K562 (cell line): ENCODE data around the gene CASTOR1. TPM values are rescaled to one million over a fixed set of nuclear protein-coding genes. Genes with fewer than 3 reads are reported as not detected.

ENCODE experiments used
- ATAC-seq: fragments of 200-7000 bp; cut with Tn5 transposase; 3 replicates; pipeline ENCODE4 v1.9.1; 2020; ENCODE audit warnings: moderate library complexity
- BruUV-seq: library from RNA; stranded (reverse); fragments of 400-500 nt; replicated peaks from 2 replicates; lab custom pipeline; 2021; lab: Mats Ljungman, UMichigan
- CTCF ChIA-PET: fragments of 300-600 bp; formaldehyde crosslinking; extraction: SDS; loops from one replicate; lab custom pipeline; 2021; ENCODE audit warnings: low intra/inter-chr PET ratio; lab: Yijun Ruan, JAX
- POLR2A ChIA-PET: fragments of 300-600, 350-650 bp; sonication (Branson Sonifier 250); formaldehyde crosslinking; extraction: SDS; loops from one replicate; lab custom pipeline; 2021; ENCODE audit warnings: antibody characterized with exemption, inconsistent platforms; lab: Yijun Ruan, JAX
- DNase-seq, 4 experiments: peaks; one replicate each; pipeline versions ENCODE4 v3.0.0 to v3.0.0-alpha.2; 2011 to 2018; ENCODE audit warnings: low spot score in 3 of 4, mixed read lengths in 3 of 4; ENCODE audit errors: extremely low read depth in 1 of 4
- FAIRE-seq: peaks from 2 replicates; lab custom pipeline; 2011; peaks lifted over from hg19 to GRCh38; lab: Jason Lieb, UNC
- H2AFZ ChIP-seq: 2 replicates; pipeline ENCODE4 v1.6.0; 2011; ENCODE audit warnings: low read depth, low read length, control low read depth, inconsistent platforms
- H3K27ac ChIP-seq: fragments of 200-600 bp; 3 replicates; pipeline ENCODE4 v1.8.0; 2011; ENCODE audit warnings: low read depth, mild to moderate bottlenecking, control low read depth, inconsistent platforms, low read length, moderate library complexity, mixed read lengths; ENCODE audit errors: extremely low read depth
- H3K27me3 ChIP-seq, 2 experiments: fragments of 300-600 bp in 1 of 2; 2 replicates in 1 of 2; 3 replicates in 1 of 2; pipeline versions ENCODE4 v1.6.0 to v1.8.0; 2011; ENCODE audit warnings: inconsistent platforms in 2 of 2, low read length in 2 of 2, mild to moderate bottlenecking in 1 of 2, mixed read lengths in 1 of 2, moderate library complexity in 1 of 2; ENCODE audit not compliant: control insufficient read depth in 2 of 2, insufficient read depth in 2 of 2
- H3K36me3 ChIP-seq: fragments of 300-600 bp; 3 replicates; pipeline ENCODE4 v1.8.0; 2011; ENCODE audit warnings: mild to moderate bottlenecking, low read length, inconsistent platforms; ENCODE audit not compliant: control insufficient read depth, insufficient read depth
- H3K4me1 ChIP-seq, 2 experiments: fragments of 200-600 bp in 1 of 2; replicated peaks in 1 of 2; 2 replicates in 1 of 2; 3 replicates in 1 of 2; pipeline versions ENCODE4 v1.5.1 to v1.8.0; 2011; ENCODE audit warnings: inconsistent platforms in 2 of 2, low read length in 2 of 2, mild to moderate bottlenecking in 1 of 2, mixed read lengths in 1 of 2, moderate library complexity in 1 of 2; ENCODE audit not compliant: control insufficient read depth in 2 of 2, insufficient read depth in 2 of 2
- H3K4me2 ChIP-seq: 2 replicates; pipeline ENCODE4 v1.6.1; 2011; ENCODE audit warnings: low read length, control low read depth, inconsistent platforms, mixed read lengths; ENCODE audit not compliant: insufficient read depth
- H3K4me3 ChIP-seq: fragments of 200-600 bp; sonication (generic), shearing (Covaris generic); 2 replicates; pipeline ENCODE4 v1.5.1; 2016; ENCODE audit warnings: control low read depth, inconsistent platforms
- H3K79me2 ChIP-seq: fragments of 200-600 bp; 3 replicates; pipeline ENCODE4 v1.8.0; 2011; ENCODE audit warnings: low read length, inconsistent platforms; ENCODE audit not compliant: control insufficient read depth, insufficient read depth
- H3K9ac ChIP-seq, 2 experiments: 2 replicates each; pipeline versions ENCODE4 v1.6.0 to v1.6.1; 2011; ENCODE audit warnings: low read depth in 2 of 2, low read length in 2 of 2, control low read depth in 1 of 2, inconsistent platforms in 1 of 2, mild to moderate bottlenecking in 1 of 2, mixed read lengths in 1 of 2; ENCODE audit not compliant: insufficient read depth in 1 of 2
- H3K9me1 ChIP-seq: one replicate; pipeline ENCODE4 v1.6.0; 2011; ENCODE audit warnings: inconsistent platforms, mild to moderate bottlenecking, low read length, moderate library complexity; ENCODE audit not compliant: control insufficient read depth, insufficient read depth
- H3K9me3 ChIP-seq: replicated peaks from 2 replicates; pipeline ENCODE4 v1.5.1; 2011; ENCODE audit warnings: low read depth, low read length, inconsistent platforms; ENCODE audit not compliant: control insufficient read depth, insufficient read depth
- H4K20me1 ChIP-seq: replicated peaks from 2 replicates; pipeline ENCODE4 v1.6.1; 2011; ENCODE audit warnings: low read length, inconsistent platforms, mixed read lengths; ENCODE audit not compliant: control insufficient read depth, insufficient read depth
- E2F5 ChIP-seq: sonication (generic); formaldehyde crosslinking; IDR thresholded peaks from 2 replicates; pipeline ENCODE4 v1.8.0; 2022; ENCODE audit warnings: mild to moderate bottlenecking, missing genetic modification reagents
- ETV1 ChIP-seq: fragments of 450-650 bp; conservative IDR thresholded peaks from 2 replicates; pipeline ENCODE4 v1.6.1; 2016; ENCODE audit warnings: missing genetic modification characterization, control low read depth, low read depth, missing compliant biosample characterization
- HNRNPH1 ChIP-seq: fragments of 200-400 bp; formaldehyde crosslinking; optimal IDR thresholded peaks from 2 replicates; pipeline ENCODE3; 2017; ENCODE audit warnings: low read depth, mild to moderate bottlenecking, low read length, moderate library complexity
- LEF1 ChIP-seq: fragments of 450-650 bp; IDR thresholded peaks from 2 replicates; pipeline ENCODE4 v1.6.1; 2016; ENCODE audit warnings: mild to moderate bottlenecking
- PCBP2 ChIP-seq: fragments of 200-400 bp; formaldehyde crosslinking; IDR thresholded peaks from 2 replicates; pipeline ENCODE4 v1.6.1; 2018; ENCODE audit warnings: low read length, low read depth, mild to moderate bottlenecking, moderate library complexity; ENCODE audit not compliant: poor library complexity, severe bottlenecking
- POU5F1 ChIP-seq: fragments of 150-350 bp; IDR thresholded peaks from 2 replicates; pipeline ENCODE4 v1.6.1; 2014; ENCODE audit warnings: borderline replicate concordance, low read length, low read depth, mild to moderate bottlenecking; ENCODE audit not compliant: partially characterized antibody
- RBFOX2 ChIP-seq: fragments of 200-400 bp; formaldehyde crosslinking; IDR thresholded peaks from 2 replicates; pipeline ENCODE4 v1.6.1; 2017; ENCODE audit warnings: low read depth, mild to moderate bottlenecking, low read length, moderate library complexity
- ZNF24 ChIP-seq: fragments of 450-650 bp; IDR thresholded peaks from 2 replicates; pipeline ENCODE4 v1.6.1; 2016
- WGBS: fragments of 100-300 bp; shearing (Covaris generic); methylation state at CpG from one replicate; pipeline ENCODE4 v1.1.6; 2016; ENCODE audit warnings: low coverage, mixed read lengths; ENCODE audit not compliant: insufficient coverage; ENCODE audit errors: missing lambda C conversion rate; 5-methylcytosine and 5-hydroxymethylcytosine counted together
- in situ Hi-C: fragments of 300-500 bp; cut with MboI; formaldehyde crosslinking; loops from 4 replicates; pipeline ENCODE4 v1.15.0; 2018; ENCODE audit warnings: inconsistent platforms, mixed read lengths
- intact Hi-C: fragments of 100-400 bp; cut with micrococcal nuclease; formaldehyde crosslinking; loops from 2 replicates; pipeline ENCODE4 v1.14.2; 2022
- polyA plus RNA-seq, 8 experiments: library from polyadenylated mRNA; depleted of rRNA in 4 of 8; stranded (reverse) in 5 of 8; unstranded in 3 of 8; fragments of >200 nt; fragmentation: Nextera tagmentation in 2 of 8; fragmentation: Illumina TruSeq in 1 of 8; extraction: Ambion mirVana in 2 of 8; extraction: Trizol in 1 of 8; gene quantifications; 2 replicates each; pipeline versions ENCODE4 v1.2.1 to v1.2.3, GENCODE V29; 2011 to 2014; ENCODE audit warnings: inconsistent platforms in 1 of 8, missing spikeins in 1 of 8
- total RNA-seq, 7 experiments: library from RNA; depleted of rRNA in 6 of 7; stranded (reverse); fragments of >200 nt in 6 of 7; fragmentation: Illumina TruSeq in 2 of 7; extraction: Trizol in 2 of 7; gene quantifications; 2 replicates each; pipeline versions ENCODE4 v1.2.1 to v1.2.3, GENCODE V29; 2011 to 2021; ENCODE audit warnings: low replicate concordance in 1 of 7

The CASTOR1 gene
- total and polyA plus RNA-seq, 9 of the 15 experiments (the other 6 are each of a cell fraction or from before 2014, with no cell fraction given): 0.35 to 2.6 (median 1.1) TPM

DNA sequence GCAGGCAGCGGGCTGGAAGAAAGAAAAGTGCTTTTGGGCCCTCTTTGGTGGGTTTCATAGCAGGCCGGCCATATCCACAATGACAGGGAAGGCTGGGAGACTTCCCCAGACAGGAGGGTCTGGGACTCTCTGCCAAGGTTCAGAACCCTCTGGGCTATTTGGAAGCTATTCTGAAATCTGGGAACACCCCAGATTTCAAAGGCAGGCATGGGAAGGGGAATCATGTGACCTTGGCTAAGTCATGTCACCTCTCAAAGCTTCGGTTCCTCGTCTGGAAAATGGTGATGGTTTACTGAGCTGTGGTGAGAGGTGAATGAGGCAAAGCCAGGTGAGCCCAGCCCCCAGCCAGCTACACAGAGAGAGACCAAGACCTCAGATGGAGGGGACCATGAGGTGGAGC lies 4.6 kb downstream of the CASTOR1 start:
- Histone ChIP-seq H3K27ac (no peak overlapping the region), H2AFZ (no peak overlapping the region), H3K4me1 (peaks cover 12 to 60% of the 10 kb centered on the region in 2 experiments; a peak in 4 of 5 replicates), H3K36me3 (no peaks in the 10 kb centered on the region), H3K9me3 (no peaks in the 10 kb centered on the region), H3K27me3 (no peaks in the 10 kb centered on the region), H3K9me1 (no peaks in the 10 kb centered on the region), H3K79me2 (no peaks in the 10 kb centered on the region), H4K20me1 (no peaks in the 10 kb centered on the region)
- ATAC-seq (no peak), DNase-seq (no peak), FAIRE-seq (peak; percentile 11)
- intact Hi-C loops: no loop called here
- WGBS: 30% methylated on average over 3 of the region's 4 CpGs
- ChIA-PET POLR2A (interaction anchor here (0.6 to 0.7 kb wide), 3 partner anchors 14 to 237 kb away, joined by 3 read pairs; no protein-coding TSS in a partner anchor), CTCF (no interaction called here)
- TF ChIP-seq E2F5 (CRISPR knock-in tag) (no peak), RBFOX2 (no peak), POU5F1 (no peak), ETV1 (tag) (no peak), PCBP2 (no peak), HNRNPH1 (no peak), ZNF24 (no peak), LEF1 (no peak)
- TF ChIP-seq, all 486 proteins: peak for 0
- H3K4me2 ChIP-seq: no peak overlapping the region
- no TSS peak for BruUV-seq
- in situ Hi-C loops: loop anchor here (5.0 to 10.0 kb wide), 3 partner anchors 93 to 320 kb away; partner anchors contain the start of gene TCN2
- no peak overlapping the region for H3K4me3 ChIP-seq
- peak overlapping the region in 1 of 2 experiments; percentile 88; a peak in 1 of 4 replicates for H3K9ac ChIP-seq
